Gastrocnemius medialis (tissue), 4 donors: ENCODE results near the gene SLC39A6.

ENCODE experiments used
- CTCF ChIP-seq, 5 experiments: fragments of 450-650 bp in 3 of 5; fragments of 200-600 bp in 2 of 5; sonication (generic) in 2 of 5; IDR thresholded peaks in 4 of 5; conservative IDR thresholded peaks in 1 of 5; 1 replicate in 4 of 5; 2 replicates in 1 of 5; pipeline ENCODE4 v1.5.1; 2016 to 2019; ENCODE audit warnings: antibody characterized with exemption in 5 of 5, mild to moderate bottlenecking in 3 of 5, moderate library complexity in 3 of 5
- POLR2A ChIP-seq, 2 donors: fragments of 450-650 bp; IDR thresholded peaks; one replicate each; pipeline ENCODE4 v1.6.1; 2017; ENCODE audit warnings: antibody characterized with exemption in 2 of 2, mild to moderate bottlenecking in 2 of 2, moderate library complexity in 2 of 2

GRCh38 chr18:36128530-36128870 lies 640 bp downstream of the SLC39A6 start:
- no peak for TF ChIP-seq CTCF (IDR thresholded peaks at IDR 0.05 in 4 of 5, conservative IDR thresholded peaks at IDR 0.05 in 1 of 5)
- no peak for TF ChIP-seq POLR2A (IDR thresholded peaks at IDR 0.05)
